SH-SY5Y (cell line): ENCODE measurements around the gene IL34.

Experiments
- GATA2 ChIP-seq: IDR thresholded peaks from 2 replicates; pipeline ENCODE4 v1.6.1; 2011; ENCODE audit warnings: mild to moderate bottlenecking, low read depth, low read length
- GATA3 ChIP-seq: IDR thresholded peaks from 2 replicates; pipeline ENCODE4 v1.6.1; 2011; ENCODE audit warnings: low read depth, mild to moderate bottlenecking, low read length, moderate library complexity

Gene IL34

GRCh38 chr16:70678121-70678897 is 31.9 kb downstream of the IL34 start:
- TF ChIP-seq GATA2 (no peak), GATA3 (no peak)

GRCh38 chr16:70678898-70679670 is 32.7 kb downstream of the IL34 start:
- TF ChIP-seq GATA3 (no peak), GATA2 (no peak)

- no peak for TF ChIP-seq GATA3
- TF ChIP-seq GATA2, result no peak
Measured at GRCh38 chr16:70679671-70680494, 33.5 kb downstream of the IL34 start.

GRCh38 chr16:70680495-70681381 is 34.4 kb downstream of the IL34 start:
- TF ChIP-seq GATA2 (no peak), GATA3 (no peak)

- no peak for TF ChIP-seq GATA3
- no peak for TF ChIP-seq GATA2
Measured at GRCh38 chr16:70681382-70682238, 35.3 kb downstream of the IL34 start.

GRCh38 chr16:70682239-70683145 is 36.1 kb downstream of the IL34 start:
- TF ChIP-seq GATA2 (no peak), GATA3 (no peak)

- TF ChIP-seq GATA2, result no peak
- no peak for TF ChIP-seq GATA3
Measured at GRCh38 chr16:70683146-70683944, 37.0 kb downstream of the IL34 start.

GRCh38 chr16:70684146-70685060 is 38.0 kb downstream of the IL34 start:
- TF ChIP-seq GATA2 (no peak), GATA3 (no peak)

- TF ChIP-seq GATA2 (no peak), GATA3 (no peak)
Measured at GRCh38 chr16:70685061-70685937, 38.9 kb downstream of the IL34 start.

- no peak for TF ChIP-seq GATA2
- no peak for TF ChIP-seq GATA3
Measured at GRCh38 chr16:70685938-70686375, 39.6 kb downstream of the IL34 start, which contains the start of gene MTSS2. Gene MTSS2, minus strand, starts transcription at chr16:70686053. Its CDS starts 262 bp downstream, at chr16:70685791.
